Activated CD4-positive, alpha-beta T cell treated with anti-CD3 and anti-CD28 coated beads, Interleukin-2, amount 10 ng/mL, durations not matched to agents 7 days and 5 days (primary cell): ENCODE data around the gene DDAH1. TPM values are rescaled to one million over a fixed set of nuclear protein-coding genes. Genes with fewer than 3 reads are reported as not detected.
"Not testable (repeated sequence)": the region's sequence is repeated elsewhere in the genome, so short reads cannot be mapped to it uniquely, and the experiment has no call there.

Experiments
- CTCF ChIA-PET: fragments of 350-600 bp; sonication (Branson Sonifier 250); formaldehyde crosslinking; loops from one replicate; lab custom pipeline; 2021; ENCODE audit warnings: antibody characterized with exemption; lab: Charles Lee
- POLR2A ChIA-PET: fragments of 350-600 bp; sonication (Branson Sonifier 250); formaldehyde crosslinking; loops from one replicate; lab custom pipeline; 2021; ENCODE audit warnings: antibody characterized with exemption; lab: Charles Lee
- DNase-seq: peaks from one replicate; pipeline ENCODE4 v3.0.0-alpha.2; 2020
- H3K27ac Mint-ChIP-seq: one replicate; pipeline ENCODE4 v1.8.0; 2021; ENCODE audit warnings: mild to moderate bottlenecking, moderate library complexity, mixed read lengths
- H3K27me3 Mint-ChIP-seq: one replicate; pipeline ENCODE4 v1.8.0; 2021; ENCODE audit warnings: mixed read lengths
- H3K36me3 Mint-ChIP-seq: one replicate; pipeline ENCODE4 v1.8.0; 2021; ENCODE audit warnings: low read depth, mixed read lengths
- H3K4me1 Mint-ChIP-seq: one replicate; pipeline ENCODE4 v1.8.0; 2021; ENCODE audit warnings: mixed read lengths
- H3K4me3 Mint-ChIP-seq: one replicate; pipeline ENCODE4 v1.8.0; 2021; ENCODE audit warnings: mild to moderate bottlenecking, moderate library complexity, mixed read lengths
- H3K9me3 Mint-ChIP-seq: one replicate; pipeline ENCODE4 v1.8.0; 2021; ENCODE audit warnings: mixed read lengths
- total RNA-seq, 2 experiments: library from RNA; stranded (reverse); gene quantifications; one replicate each; pipeline ENCODE4 v1.2.3, GENCODE V29; 2021

The DDAH1 gene
- total RNA-seq, 2 experiments from 2014 or later = not detected

DNA sequence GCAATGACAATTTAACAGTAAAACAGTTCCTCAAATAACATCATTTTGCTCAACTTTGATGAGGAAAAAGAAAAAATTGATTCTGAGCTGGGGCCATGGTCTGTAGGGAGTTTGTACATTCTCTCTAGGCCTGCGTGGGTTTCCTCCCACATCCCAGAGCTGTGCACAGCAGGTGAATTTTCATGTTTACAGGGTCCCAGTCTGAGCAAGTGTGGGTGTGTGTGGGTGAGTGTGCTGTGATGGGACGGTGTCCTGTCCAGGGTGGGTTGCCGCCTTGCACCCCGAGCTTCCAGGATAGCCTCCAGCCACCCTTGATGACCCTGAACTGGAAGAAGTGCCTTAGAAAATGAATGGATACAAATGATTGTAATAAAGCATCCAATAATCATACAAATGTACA, 112.9 kb downstream of the DDAH1 start:
- Mint-ChIP-seq H3K9me3 (no peaks in the 10 kb centered on the region), H3K36me3 (no peaks in the 10 kb centered on the region), H3K27ac (no peak overlapping the region), H3K4me3 (no peak overlapping the region), H3K4me1 (no peaks in the 10 kb centered on the region), H3K27me3 (peaks cover 7% of the 10 kb centered on the region)
- CTCF ChIA-PET = no interaction called here
- POLR2A ChIA-PET = no interaction called here
- no peak for DNase-seq

- CTCF ChIA-PET = no interaction called here
- POLR2A ChIA-PET = no interaction called here
- Mint-ChIP-seq H3K27ac (no peak overlapping the region), H3K4me3 (no peak overlapping the region), H3K36me3 (no peaks in the 10 kb centered on the region), H3K4me1 (no peaks in the 10 kb centered on the region), H3K27me3 (peaks cover 7% of the 10 kb centered on the region), H3K9me3 (no peaks in the 10 kb centered on the region)
- DNase-seq = no peak
Observed at GRCh38 chr1:85351202-85351828, 113.6 kb downstream of the DDAH1 start.

GRCh38 chr1:85349224-85349623, 115.7 kb downstream of the DDAH1 start:
- POLR2A ChIA-PET = interaction anchor here (0.6 kb wide), 1 partner anchor 40 kb away, joined by 3 read pairs; no protein-coding TSS in a partner anchor
- Mint-ChIP-seq H3K27ac (no peak overlapping the region), H3K4me3 (no peak overlapping the region), H3K27me3 (peaks cover 1% of the 10 kb centered on the region), H3K9me3 (no peaks in the 10 kb centered on the region), H3K4me1 (no peaks in the 10 kb centered on the region), H3K36me3 (no peaks in the 10 kb centered on the region)
- DNase-seq = no peak
- CTCF ChIA-PET = interaction anchor here (0.7 to 1.0 kb wide), 2 partner anchors 10 to 20 kb away, joined by 3 read pairs; no protein-coding TSS in a partner anchor

DNA sequence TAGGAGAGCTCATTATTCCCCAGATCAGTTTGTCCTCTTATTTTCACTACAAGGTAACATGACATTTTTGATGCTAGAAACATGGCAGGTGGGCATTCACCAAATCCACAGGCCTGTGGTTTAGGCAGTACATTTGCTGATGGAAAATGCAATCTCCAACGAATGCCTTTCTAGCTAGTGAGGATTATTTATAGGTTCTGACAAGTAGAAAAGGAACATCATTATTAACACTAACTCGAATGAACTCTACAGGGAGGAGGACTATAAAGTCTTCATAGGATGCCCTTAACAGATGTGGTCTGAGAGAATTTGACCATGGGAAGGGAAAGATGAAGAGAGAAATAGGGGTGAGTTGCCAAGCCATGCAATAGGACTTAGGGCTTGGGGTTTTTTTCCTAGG, 117.1 kb downstream of the DDAH1 start:
- DNase-seq = no peak
- Mint-ChIP-seq H3K4me1 (no peaks in the 10 kb centered on the region), H3K9me3 (no peaks in the 10 kb centered on the region), H3K27ac (no peak overlapping the region), H3K36me3 (no peaks in the 10 kb centered on the region), H3K27me3 (peaks cover 8% of the 10 kb centered on the region), H3K4me3 (no peak overlapping the region)
- CTCF ChIA-PET = no interaction called here
- POLR2A ChIA-PET = no interaction called here

- H3K4me3 Mint-ChIP-seq, H3K9me3 Mint-ChIP-seq, DNase-seq, H3K27ac Mint-ChIP-seq, H3K36me3 Mint-ChIP-seq, POLR2A ChIA-PET, H3K4me1 Mint-ChIP-seq, H3K27me3 Mint-ChIP-seq, CTCF ChIA-PET: not testable (repeated sequence)
Observed at GRCh38 chr1:85347275-85347674, 117.7 kb downstream of the DDAH1 start.

DNA sequence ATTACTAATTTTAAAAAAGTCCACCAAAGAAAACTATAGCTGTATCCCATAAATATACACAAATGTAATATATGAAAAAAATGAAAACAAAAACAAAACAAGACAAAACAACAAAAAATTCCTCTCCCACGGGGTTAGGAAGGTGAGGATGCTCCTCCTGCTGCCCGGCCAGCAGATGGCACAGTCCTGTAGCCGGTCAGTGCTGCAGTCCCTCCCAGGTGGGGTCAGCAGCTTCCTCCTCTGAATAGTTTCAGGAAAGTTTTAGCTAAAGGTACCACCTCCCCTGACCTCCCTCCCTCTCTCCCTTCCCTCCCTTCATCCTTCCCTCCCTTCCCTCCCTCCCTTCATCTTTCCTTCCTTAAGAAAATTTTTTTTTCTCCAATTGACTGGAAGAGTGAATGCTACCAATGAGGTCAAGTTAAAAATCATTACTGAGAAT, 120.7 kb downstream of the DDAH1 start:
- Mint-ChIP-seq H3K4me1 (no peaks in the 10 kb centered on the region), H3K4me3 (no peak overlapping the region), H3K27me3 (peaks cover 23% of the 10 kb centered on the region), H3K9me3 (no peaks in the 10 kb centered on the region), H3K27ac (no peak overlapping the region), H3K36me3 (no peaks in the 10 kb centered on the region)
- CTCF ChIA-PET = no interaction called here
- DNase-seq = no peak
- POLR2A ChIA-PET = no interaction called here

- H3K4me1 Mint-ChIP-seq = no peaks in the 10 kb centered on the region
- H3K9me3 Mint-ChIP-seq = no peaks in the 10 kb centered on the region
- H3K27me3 Mint-ChIP-seq = peaks cover 26% of the 10 kb centered on the region
- H3K27ac Mint-ChIP-seq = no peak overlapping the region
- H3K4me3 Mint-ChIP-seq = no peak overlapping the region
- POLR2A ChIA-PET = no interaction called here
- CTCF ChIA-PET = interaction anchor here (0.9 to 1.2 kb wide), 2 partner anchors 20 to 60 kb away, joined by 3 read pairs; no protein-coding TSS in a partner anchor
- no peak for DNase-seq
- no peaks in the 10 kb centered on the region for H3K36me3 Mint-ChIP-seq
Observed at GRCh38 chr1:85343612-85344255, 121.2 kb downstream of the DDAH1 start.

- no peak overlapping the region for H3K4me3 Mint-ChIP-seq
- POLR2A ChIA-PET = no interaction called here
- no peak overlapping the region for H3K27ac Mint-ChIP-seq
- CTCF ChIA-PET = interaction anchor here (0.6 to 1.2 kb wide), 3 partner anchors 20 to 758 kb away, joined by 3 read pairs; no protein-coding TSS in a partner anchor
- H3K4me1 Mint-ChIP-seq = no peaks in the 10 kb centered on the region
- no peaks in the 10 kb centered on the region for H3K36me3 Mint-ChIP-seq
- DNase-seq = no peak
- H3K27me3 Mint-ChIP-seq = peaks cover 30% of the 10 kb centered on the region
- no peaks in the 10 kb centered on the region for H3K9me3 Mint-ChIP-seq
Observed at GRCh38 chr1:85343213-85343611, 121.7 kb downstream of the DDAH1 start.

DNA sequence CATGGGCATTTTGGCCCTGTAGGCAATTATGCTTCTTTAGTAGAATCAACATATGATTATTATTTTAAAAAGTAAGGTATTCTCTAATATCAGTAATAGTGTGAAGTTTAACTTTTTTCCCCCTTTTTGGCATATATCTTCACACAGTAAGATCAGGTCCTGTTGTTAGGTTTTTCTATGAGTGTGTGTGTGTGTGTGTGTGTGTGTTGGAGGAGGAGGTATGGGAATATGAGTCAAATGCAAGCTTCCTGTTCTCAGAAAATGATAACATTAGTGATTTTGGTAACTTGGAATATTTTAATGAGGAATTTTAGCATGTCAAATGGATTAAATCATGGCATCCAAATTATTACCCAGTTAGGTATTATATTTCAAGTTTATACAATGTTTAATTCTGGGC, 122.8 kb downstream of the DDAH1 start:
- no peak overlapping the region for H3K4me3 Mint-ChIP-seq
- no peaks in the 10 kb centered on the region for H3K36me3 Mint-ChIP-seq
- no peak overlapping the region for H3K27ac Mint-ChIP-seq
- H3K4me1 Mint-ChIP-seq = no peaks in the 10 kb centered on the region
- H3K9me3 Mint-ChIP-seq = no peaks in the 10 kb centered on the region
- DNase-seq = no peak
- ChIA-PET POLR2A (no interaction called here), CTCF (interaction anchor here (1.2 kb wide), 1 partner anchor 62 kb away, joined by 3 read pairs; no protein-coding TSS in a partner anchor)
- H3K27me3 Mint-ChIP-seq = peaks cover 35% of the 10 kb centered on the region

DNA sequence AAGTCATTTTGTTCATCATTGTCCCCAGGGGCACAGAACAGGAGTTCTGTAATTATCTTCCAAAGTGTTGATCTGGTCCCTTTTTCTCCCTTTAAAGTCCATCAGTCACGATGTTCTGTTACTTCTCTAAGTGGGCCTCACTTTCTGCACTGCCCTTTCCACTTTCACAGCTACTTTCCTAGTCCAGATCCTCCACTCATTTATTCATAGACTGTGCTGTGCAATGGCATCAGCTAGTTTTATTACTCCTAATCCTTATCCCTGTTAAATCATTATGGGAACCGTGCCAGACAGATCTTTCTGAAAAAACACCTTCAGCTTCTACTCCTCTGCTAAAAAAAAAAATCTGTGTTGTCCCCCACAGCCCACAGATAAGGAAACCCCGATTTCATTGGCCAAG, 124.5 kb downstream of the DDAH1 start:
- H3K4me1 Mint-ChIP-seq = no peaks in the 10 kb centered on the region
- no peaks in the 10 kb centered on the region for H3K36me3 Mint-ChIP-seq
- H3K27me3 Mint-ChIP-seq = peaks cover 43% of the 10 kb centered on the region
- ChIA-PET POLR2A (no interaction called here), CTCF (no interaction called here)
- no peaks in the 10 kb centered on the region for H3K9me3 Mint-ChIP-seq
- H3K4me3 Mint-ChIP-seq = no peak overlapping the region
- no peak overlapping the region for H3K27ac Mint-ChIP-seq
- no peak for DNase-seq

GRCh38 chr1:85339656-85340399, 125.1 kb downstream of the DDAH1 start:
- Mint-ChIP-seq H3K9me3 (no peaks in the 10 kb centered on the region), H3K27ac (no peak overlapping the region), H3K27me3 (peaks cover 45% of the 10 kb centered on the region), H3K4me3 (no peak overlapping the region), H3K4me1 (peaks cover 2% of the 10 kb centered on the region), H3K36me3 (no peaks in the 10 kb centered on the region)
- no peak for DNase-seq
- POLR2A ChIA-PET = interaction anchor here (0.6 kb wide), 1 partner anchor 275 kb away, joined by 3 read pairs; no protein-coding TSS in a partner anchor
- CTCF ChIA-PET = interaction anchor here (1.1 kb wide), 1 partner anchor 9 kb away, joined by 3 read pairs; no protein-coding TSS in a partner anchor

GRCh38 chr1:85339089-85339488, 125.9 kb downstream of the DDAH1 start:
- Mint-ChIP-seq H3K4me3 (no peak overlapping the region), H3K36me3 (peaks cover 2% of the 10 kb centered on the region), H3K27ac (no peak overlapping the region), H3K4me1 (peaks cover 10% of the 10 kb centered on the region), H3K27me3 (peaks cover 49% of the 10 kb centered on the region), H3K9me3 (peaks cover 3% of the 10 kb centered on the region)
- ChIA-PET POLR2A (interaction anchor here (0.6 kb wide), 1 partner anchor 357 kb away, joined by 12 read pairs; no protein-coding TSS in a partner anchor), CTCF (interaction anchor here (1.1 kb wide), 1 partner anchor 10 kb away, joined by 3 read pairs; no protein-coding TSS in a partner anchor)
- no peak for DNase-seq

DNA sequence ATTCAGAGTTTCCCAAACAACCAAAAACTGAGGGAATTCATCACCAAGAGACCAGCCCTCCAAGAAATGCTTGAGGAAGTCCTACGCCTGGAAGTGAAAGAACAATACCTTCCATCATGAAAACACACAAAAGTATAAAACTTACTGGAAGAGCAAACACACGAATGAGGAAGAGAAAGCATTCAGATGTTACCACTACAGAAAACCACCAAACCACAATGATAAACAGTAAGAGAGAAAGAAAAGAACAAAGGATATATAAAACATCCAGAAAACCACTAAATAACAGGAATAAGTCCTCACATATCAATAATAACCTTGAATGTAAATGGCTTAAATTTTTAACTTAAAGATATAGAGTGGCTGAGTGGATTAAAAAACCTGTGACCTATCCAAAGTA, 130.0 kb downstream of the DDAH1 start:
- H3K27ac Mint-ChIP-seq = no peak overlapping the region
- peaks cover 15% of the 10 kb centered on the region for H3K9me3 Mint-ChIP-seq
- ChIA-PET CTCF (no interaction called here), POLR2A (no interaction called here)
- peaks cover 13% of the 10 kb centered on the region for H3K4me1 Mint-ChIP-seq
- no peak for DNase-seq
- peaks cover 47% of the 10 kb centered on the region for H3K27me3 Mint-ChIP-seq
- H3K4me3 Mint-ChIP-seq = no peak overlapping the region
- peaks cover 4% of the 10 kb centered on the region for H3K36me3 Mint-ChIP-seq
